SK-N-SH (cell line): ENCODE measurements around the gene BRSK1. TPM values are rescaled to one million over a fixed set of nuclear protein-coding genes. Genes with fewer than 3 reads are reported as not detected.

Experiments
- CTCF ChIA-PET: fragments of 300-600, 350-600 bp; formaldehyde crosslinking; extraction: SDS; loops from one replicate; lab custom pipeline; 2021; lab: Yijun Ruan, JAX
- POLR2A ChIA-PET: fragments of 350-600 bp; sonication (Branson Sonifier 250); formaldehyde crosslinking; extraction: SDS; loops from one replicate; lab custom pipeline; 2020; ENCODE audit warnings: antibody characterized with exemption, inconsistent platforms; lab: Yijun Ruan, JAX
- DNase-seq: peaks from one replicate; pipeline ENCODE4 v3.0.0; 2012
- H2AFZ ChIP-seq: fragments of 200-600 bp; sonication (generic); 2 replicates; pipeline ENCODE4 v1.8.1; 2016; ENCODE audit warnings: antibody characterized with exemption, mild to moderate bottlenecking, low read depth
- H3F3A ChIP-seq: fragments of 200-600 bp; sonication (generic); replicated peaks from 2 replicates; pipeline ENCODE3; 2016; ENCODE audit warnings: antibody characterized with exemption, mild to moderate bottlenecking; ENCODE audit not compliant: insufficient read depth
- H3K27ac ChIP-seq, 2 experiments: fragments of 200-500 bp in 1 of 2; fragments of 200-600 bp in 1 of 2; sonication (Bioruptor generic) in 1 of 2; sonication (generic), shearing (Covaris generic) in 1 of 2; 2 replicates each; pipeline versions ENCODE4 v1.5.1 to v1.6.1; 2014 to 2016; ENCODE audit warnings: low read depth in 2 of 2, inconsistent platforms in 1 of 2, low read length in 1 of 2, mild to moderate bottlenecking in 1 of 2, mixed read lengths in 1 of 2
- H3K27me3 ChIP-seq: fragments of 200-600 bp; sonication (generic), shearing (Covaris generic); 2 replicates; pipeline ENCODE4 v1.6.1; 2016; ENCODE audit warnings: mixed run types; ENCODE audit not compliant: insufficient read depth
- H3K36me3 ChIP-seq, 2 experiments: fragments of 200-500 bp in 1 of 2; fragments of 200-600 bp in 1 of 2; sonication (Bioruptor generic) in 1 of 2; sonication (generic) in 1 of 2; replicated peaks in 1 of 2; 2 replicates each; pipeline versions ENCODE3 to v1.5.1; 2014 to 2016; ENCODE audit warnings: low read length in 1 of 2, mild to moderate bottlenecking in 1 of 2; ENCODE audit not compliant: insufficient read depth in 2 of 2, control insufficient read depth in 1 of 2
- H3K4me1 ChIP-seq, 2 experiments: fragments of 200-500 bp in 1 of 2; fragments of 200-600 bp in 1 of 2; sonication (Bioruptor generic) in 1 of 2; sonication (generic), shearing (Covaris generic) in 1 of 2; 2 replicates each; pipeline versions ENCODE4 v1.5.1 to v1.6.1; 2014 to 2016; ENCODE audit warnings: low read depth in 1 of 2, low read length in 1 of 2, mixed run types in 1 of 2; ENCODE audit not compliant: insufficient read depth in 2 of 2, control insufficient read depth in 1 of 2
- H3K4me2 ChIP-seq: fragments of 200-600 bp; sonication (generic), shearing (Covaris generic); 2 replicates; pipeline ENCODE4 v1.6.1; 2017; ENCODE audit warnings: mixed run types
- H3K4me3 ChIP-seq, 2 experiments: fragments of 200-500 bp in 1 of 2; fragments of 200-600 bp in 1 of 2; sonication (Bioruptor generic) in 1 of 2; sonication (generic), shearing (Covaris generic) in 1 of 2; 2 replicates each; pipeline versions ENCODE4 v1.5.1 to v1.8.1; 2014 to 2016; ENCODE audit warnings: low read depth in 2 of 2, inconsistent platforms in 1 of 2, low read length in 1 of 2, mild to moderate bottlenecking in 1 of 2, mixed read lengths in 1 of 2, moderate library complexity in 1 of 2
- H3K79me2 ChIP-seq: fragments of 200-600 bp; sonication (generic); 2 replicates; pipeline ENCODE4 v1.8.1; 2017; ENCODE audit warnings: mild to moderate bottlenecking; ENCODE audit not compliant: insufficient read depth
- H3K9ac ChIP-seq: fragments of 200-600 bp; sonication (generic); 2 replicates; pipeline ENCODE4 v1.6.1; 2017; ENCODE audit warnings: mixed run types
- H3K9me2 ChIP-seq: fragments of 200-600 bp; sonication (generic); 2 replicates; pipeline ENCODE4 v1.6.1; 2017; ENCODE audit warnings: mixed run types
- H3K9me3 ChIP-seq: fragments of 200-600 bp; sonication (generic); 2 replicates; pipeline ENCODE4 v1.6.1; 2017; ENCODE audit warnings: mixed run types, mild to moderate bottlenecking, moderate library complexity
- H4K20me1 ChIP-seq: fragments of 200-600 bp; sonication (generic); 2 replicates; pipeline ENCODE4 v1.6.1; 2017; ENCODE audit warnings: mild to moderate bottlenecking, mixed run types; ENCODE audit not compliant: insufficient read depth
- ELF1 ChIP-seq: IDR thresholded peaks from 2 replicates; pipeline ENCODE4 v1.4.0; 2012
- EZH2phosphoT487 ChIP-seq: fragments of 200-600 bp; sonication (generic); IDR thresholded peaks from 2 replicates; pipeline ENCODE4 v1.6.1; 2017; ENCODE audit warnings: low read depth, mixed run types, mild to moderate bottlenecking, antibody characterized with exemption, moderate library complexity, borderline replicate concordance
- FOSL2 ChIP-seq: IDR thresholded peaks from 2 replicates; pipeline ENCODE4 v1.4.0; 2012; ENCODE audit warnings: low read depth, mild to moderate bottlenecking, moderate library complexity, borderline replicate concordance
- FOXM1 ChIP-seq: IDR thresholded peaks from 2 replicates; pipeline ENCODE4 v1.4.0; 2012; ENCODE audit warnings: low read depth, mild to moderate bottlenecking
- GATA2 ChIP-seq: sonication (generic); formaldehyde crosslinking; IDR thresholded peaks from 2 replicates; pipeline ENCODE4 v1.5.0; 2020; ENCODE audit warnings: mild to moderate bottlenecking, missing genetic modification reagents
- MAX ChIP-seq: IDR thresholded peaks from 2 replicates; pipeline ENCODE4 v1.4.0; 2012; ENCODE audit warnings: low read depth
- MXI1 ChIP-seq: IDR thresholded peaks from 2 replicates; pipeline ENCODE4 v1.6.1; 2012; ENCODE audit warnings: mild to moderate bottlenecking, low read depth, low read length, improper control_type of control experiment
- NFIC ChIP-seq: IDR thresholded peaks from 2 replicates; pipeline ENCODE4 v1.4.0; 2012; ENCODE audit warnings: borderline replicate concordance
- NRF1 ChIP-seq: IDR thresholded peaks from 2 replicates; pipeline ENCODE4 v1.6.1; 2012; ENCODE audit warnings: low read depth, mild to moderate bottlenecking, low read length
- PBX3 ChIP-seq: IDR thresholded peaks from 2 replicates; pipeline ENCODE4; 2012
- POLR2AphosphoS5 ChIP-seq: IDR thresholded peaks from 2 replicates; pipeline ENCODE4 v1.6.1; 2012; ENCODE audit warnings: low read depth, low read length
- RCOR1 ChIP-seq: fragments of 150-350 bp; IDR thresholded peaks from 2 replicates; pipeline ENCODE4 v1.6.1; 2017; ENCODE audit warnings: antibody characterized with exemption, low read length
- REST ChIP-seq: IDR thresholded peaks from 2 replicates; pipeline ENCODE4 v1.6.1; 2012; ENCODE audit warnings: mild to moderate bottlenecking, low read depth, low read length, moderate library complexity
- RXRA ChIP-seq: IDR thresholded peaks from 2 replicates; pipeline ENCODE4 v1.4.0; 2012; ENCODE audit warnings: low read depth, mild to moderate bottlenecking, borderline replicate concordance
- SIN3A ChIP-seq: IDR thresholded peaks from 2 replicates; pipeline ENCODE4 v1.6.1; 2012; ENCODE audit warnings: low read depth, mild to moderate bottlenecking, low read length, moderate library complexity, borderline replicate concordance
- YY1 ChIP-seq: IDR thresholded peaks from 2 replicates; pipeline ENCODE4 v1.4.0; 2012; ENCODE audit warnings: low read depth, mild to moderate bottlenecking
- WGBS: methylation state at CpG from one replicate; pipeline ENCODE4 v1.1.6; 2017; ENCODE audit warnings: low lambda C conversion rate; 5-methylcytosine and 5-hydroxymethylcytosine counted together
- polyA plus RNA-seq, 3 experiments: library from polyadenylated mRNA; depleted of rRNA; stranded (reverse); fragments of >200 nt; gene quantifications; 2 replicates each; pipeline ENCODE4 v1.2.3, GENCODE V29; 2012

BRSK1 gene
- polyA plus RNA-seq, 1 of the 3 experiments (the other 2 are of a cell fraction), result 49.7 TPM

- no peak for TF ChIP-seq REST
Measured at GRCh38 chr19:55239004-55239403, 44.8 kb upstream of the BRSK1 start (continued).

- H3K36me3 ChIP-seq, result peaks cover 29 to 66% of the 10 kb centered on the region in 2 experiments
- no peak overlapping the region for H2AFZ ChIP-seq
- POLR2A ChIA-PET, result no interaction called here
- TF ChIP-seq MXI1 (no peak), RXRA (no peak), FOSL2 (no peak), YY1 (no peak), REST (no peak), POLR2AphosphoS5 (no peak), MAX (no peak), ELF1 (no peak), SIN3A (no peak), NFIC (no peak), FOXM1 (no peak), EZH2phosphoT487 (no peak), PBX3 (no peak), GATA2 (CRISPR knock-in tag) (no peak), RCOR1 (no peak), NRF1 (no peak)
- 98% methylated on average over 6 of the region's 6 CpGs for WGBS
- H3K27me3 ChIP-seq, result no peaks in the 10 kb centered on the region
- H3K9me2 ChIP-seq, result no peaks in the 10 kb centered on the region
- H3K9me3 ChIP-seq, result no peaks in the 10 kb centered on the region
- no peak overlapping the region for H3K4me2 ChIP-seq
- no peak overlapping the region for H3K4me3 ChIP-seq
- H3K4me1 ChIP-seq, result no peaks in the 10 kb centered on the region
- no peaks in the 10 kb centered on the region for H4K20me1 ChIP-seq
- no peak overlapping the region for H3K9ac ChIP-seq
- H3F3A ChIP-seq, result no peaks in the 10 kb centered on the region
- H3K79me2 ChIP-seq, result no peaks in the 10 kb centered on the region
- no peak overlapping the region for H3K27ac ChIP-seq
- DNase-seq, result no peak
- CTCF ChIA-PET, result interaction anchor here (1.4 to 1.7 kb wide), 2 partner anchors 13 to 39 kb away, joined by 3 to 7 read pairs; partner anchors contain the start of gene TMEM86B
Measured at GRCh38 chr19:55240713-55241020, 43.1 kb upstream of the BRSK1 start.
